IMR-90 (cell line): ENCODE data around the gene RMND1. TPM values are rescaled to one million over a fixed set of nuclear protein-coding genes. Genes with fewer than 3 reads are reported as not detected.

Experiments
- ATAC-seq: fragments of 200-7000 bp; cut with Tn5 transposase; 2 replicates; pipeline ENCODE4 v1.9.1; 2020; ENCODE audit warnings: low read depth, mild to moderate bottlenecking, moderate library complexity
- BruUV-seq: library from RNA; stranded (reverse); fragments of 400-500 nt; replicated peaks from 2 replicates; lab custom pipeline; 2021; lab: Mats Ljungman, UMichigan
- CTCF ChIA-PET: fragments of 300-600 bp; formaldehyde crosslinking; extraction: SDS; loops from one replicate; lab custom pipeline; 2021; ENCODE audit warnings: antibody characterized with exemption; lab: Yijun Ruan, JAX
- POLR2A ChIA-PET: fragments of 300-600 bp; sonication (Branson Sonifier 250); formaldehyde crosslinking; loops from one replicate; lab custom pipeline; 2022; ENCODE audit warnings: antibody characterized with exemption; ENCODE audit not compliant: unreplicated experiment; lab: Charles Lee
- DNase-seq: peaks from one replicate; pipeline ENCODE4 v3.0.0; 2013
- H2AFZ ChIP-seq: replicated peaks from 2 replicates; pipeline ENCODE3; 2013; ENCODE audit warnings: low read length, mild to moderate bottlenecking; ENCODE audit not compliant: poor library complexity
- H2AK5ac ChIP-seq: 2 replicates; pipeline ENCODE4 v1.6.1; 2013; ENCODE audit warnings: low read depth, low read length, inconsistent platforms
- H2AK9ac ChIP-seq: replicated peaks from 2 replicates; pipeline ENCODE3; 2013; ENCODE audit warnings: mild to moderate bottlenecking, low read depth, low read length, moderate library complexity; ENCODE audit not compliant: poor library complexity
- H2BK120ac ChIP-seq: 2 replicates; pipeline ENCODE4 v1.6.1; 2013; ENCODE audit warnings: low read depth, low read length, inconsistent platforms
- H2BK15ac ChIP-seq: 3 replicates; pipeline ENCODE4 v1.6.1; 2013; ENCODE audit warnings: low read depth, low read length, inconsistent platforms
- H2BK20ac ChIP-seq: 2 replicates; pipeline ENCODE4 v1.6.1; 2013; ENCODE audit warnings: low read depth, mild to moderate bottlenecking, inconsistent platforms, low read length, moderate library complexity
- H2BK5ac ChIP-seq: 2 replicates; pipeline ENCODE4 v1.6.1; 2013; ENCODE audit warnings: mild to moderate bottlenecking, low read depth, low read length, inconsistent platforms; ENCODE audit not compliant: poor library complexity, severe bottlenecking
- H3K14ac ChIP-seq: replicated peaks from 2 replicates; pipeline ENCODE4 v1.6.1; 2013; ENCODE audit warnings: low read depth, low read length, inconsistent platforms
- H3K18ac ChIP-seq: 2 replicates; pipeline ENCODE4 v1.6.1; 2013; ENCODE audit warnings: low read depth, low read length, control low read depth
- H3K23ac ChIP-seq: 2 replicates; pipeline ENCODE4 v1.6.1; 2013; ENCODE audit warnings: low read depth, low read length, inconsistent platforms
- H3K27ac ChIP-seq: 2 replicates; pipeline ENCODE4 v1.5.1; 2013; ENCODE audit warnings: mild to moderate bottlenecking, control low read depth, low read length; ENCODE audit not compliant: insufficient read depth
- H3K27me3 ChIP-seq: 2 replicates; pipeline ENCODE4 v1.6.1; 2013; ENCODE audit warnings: low read length; ENCODE audit not compliant: control insufficient read depth, insufficient read depth
- H3K36me3 ChIP-seq: 2 replicates; pipeline ENCODE4 v1.6.1; 2013; ENCODE audit warnings: low read length, mixed read lengths; ENCODE audit not compliant: control insufficient read depth, insufficient read depth
- H3K4ac ChIP-seq: 2 replicates; pipeline ENCODE4 v1.6.1; 2013; ENCODE audit warnings: low read depth, low read length, inconsistent platforms
- H3K4me1 ChIP-seq: 2 replicates; pipeline ENCODE4 v1.6.1; 2013; ENCODE audit warnings: low read length, mixed read lengths; ENCODE audit not compliant: control insufficient read depth, insufficient read depth
- H3K4me2 ChIP-seq: 2 replicates; pipeline ENCODE4 v1.6.1; 2013; ENCODE audit warnings: low read depth, mild to moderate bottlenecking, control low read depth, low read length, moderate library complexity
- H3K4me3 ChIP-seq: 2 replicates; pipeline ENCODE4 v1.5.1; 2013; ENCODE audit warnings: low read depth, mild to moderate bottlenecking, control low read depth, low read length, moderate library complexity; ENCODE audit not compliant: insufficient read depth
- H3K56ac ChIP-seq: 2 replicates; pipeline ENCODE4 v1.6.1; 2013; ENCODE audit warnings: low read length, inconsistent platforms; ENCODE audit not compliant: insufficient read depth; ENCODE audit errors: extremely low read depth
- H3K79me1 ChIP-seq, 2 experiments: 2 replicates each; pipeline ENCODE4 v1.6.1; 2013; ENCODE audit warnings: low read length in 2 of 2, inconsistent platforms in 1 of 2, low read depth in 1 of 2
- H3K9ac ChIP-seq: 2 replicates; pipeline ENCODE4 v1.6.1; 2013; ENCODE audit warnings: low read depth, low read length, control low read depth
- H3K9me1 ChIP-seq: 2 replicates; pipeline ENCODE4 v1.6.1; 2013; ENCODE audit warnings: low read length, inconsistent platforms; ENCODE audit not compliant: insufficient read depth
- H3K9me3 ChIP-seq: 2 replicates; pipeline ENCODE4 v1.6.1; 2013; ENCODE audit warnings: low read length; ENCODE audit not compliant: control insufficient read depth, insufficient read depth
- H4K20me1 ChIP-seq: 2 replicates; pipeline ENCODE4 v1.6.1; 2013; ENCODE audit warnings: low read length, inconsistent platforms; ENCODE audit not compliant: insufficient read depth
- H4K5ac ChIP-seq: 2 replicates; pipeline ENCODE4 v1.6.1; 2013; ENCODE audit warnings: mild to moderate bottlenecking, low read depth, low read length, control low read depth
- H4K8ac ChIP-seq, 2 experiments: 2 replicates each; pipeline ENCODE4 v1.6.1; 2013; ENCODE audit warnings: low read depth in 2 of 2, low read length in 2 of 2, control low read depth in 1 of 2, inconsistent platforms in 1 of 2
- H4K91ac ChIP-seq: 2 replicates; pipeline ENCODE4 v1.6.1; 2013; ENCODE audit warnings: low read depth, low read length, inconsistent platforms; ENCODE audit not compliant: insufficient read depth
- BHLHE40 ChIP-seq: fragments of 150-350 bp; IDR thresholded peaks from 2 replicates; pipeline ENCODE4 v1.6.1; 2016; ENCODE audit warnings: mild to moderate bottlenecking, low read depth, low read length
- CEBPB ChIP-seq: IDR thresholded peaks from 2 replicates; pipeline ENCODE4 v1.6.1; 2012; ENCODE audit warnings: low read depth, low read length, improper control_type of control experiment
- CHD1 ChIP-seq: IDR thresholded peaks from 2 replicates; pipeline ENCODE4 v1.6.1; 2012; ENCODE audit warnings: low read depth, low read length, improper control_type of control experiment
- CTCF ChIP-seq: conservative IDR thresholded peaks from 2 replicates; pipeline ENCODE4 v1.5.1; 2012; ENCODE audit warnings: mild to moderate bottlenecking, low read depth, low read length, improper control_type of control experiment
- ELK1 ChIP-seq: fragments of 150-350 bp; IDR thresholded peaks from 2 replicates; pipeline ENCODE4 v1.6.1; 2016; ENCODE audit warnings: low read depth, mild to moderate bottlenecking, low read length, moderate library complexity, borderline replicate concordance
- FOS ChIP-seq: fragments of 150-350 bp; IDR thresholded peaks from 2 replicates; pipeline ENCODE4 v1.6.1; 2016; ENCODE audit warnings: low read depth, low read length
- MAFK ChIP-seq: IDR thresholded peaks from 2 replicates; pipeline ENCODE4 v1.6.1; 2012; ENCODE audit warnings: low read depth, low read length, improper control_type of control experiment
- MAZ ChIP-seq: IDR thresholded peaks from 2 replicates; pipeline ENCODE4 v1.6.1; 2012; ENCODE audit warnings: low read depth, mild to moderate bottlenecking, low read length, improper control_type of control experiment, moderate library complexity, borderline replicate concordance
- MXI1 ChIP-seq: IDR thresholded peaks from 2 replicates; pipeline ENCODE4 v1.6.1; 2012; ENCODE audit warnings: low read depth, mild to moderate bottlenecking, low read length, moderate library complexity, borderline replicate concordance
- NFE2L2 ChIP-seq: fragments of 150-350 bp; IDR thresholded peaks from 2 replicates; pipeline ENCODE4 v1.6.1; 2016; ENCODE audit warnings: low read depth, mild to moderate bottlenecking, low read length
- POLR2A ChIP-seq: IDR thresholded peaks from 2 replicates; pipeline ENCODE4 v1.6.1; 2012; ENCODE audit warnings: mild to moderate bottlenecking, low read depth, low read length
- RAD21 ChIP-seq: IDR thresholded peaks from 2 replicates; pipeline ENCODE4 v1.6.1; 2012; ENCODE audit warnings: low read length, improper control_type of control experiment
- RCOR1 ChIP-seq: IDR thresholded peaks from 2 replicates; pipeline ENCODE4 v1.6.1; 2012; ENCODE audit warnings: mild to moderate bottlenecking, low read length, improper control_type of control experiment; ENCODE audit not compliant: insufficient replicate concordance
- RFX5 ChIP-seq: IDR thresholded peaks from 2 replicates; pipeline ENCODE4 v1.8.0; 2012; ENCODE audit warnings: low read depth, mild to moderate bottlenecking, low read length, moderate library complexity
- SMC3 ChIP-seq: fragments of 150-350 bp; IDR thresholded peaks from 2 replicates; pipeline ENCODE4 v1.6.1; 2016; ENCODE audit warnings: low read depth, mild to moderate bottlenecking, antibody characterized with exemption, low read length, moderate library complexity
- USF2 ChIP-seq: fragments of 150-350 bp; IDR thresholded peaks from 2 replicates; pipeline ENCODE4 v1.6.1; 2017; ENCODE audit warnings: mild to moderate bottlenecking, antibody characterized with exemption, low read length, low read depth
- WGBS, 2 experiments: methylation state at CpG; one replicate each; pipeline versions ENCODE4 v1.1.5 to v1.1.7; 2013; ENCODE audit warnings: missing lambda C conversion rate in 2 of 2; ENCODE audit not compliant: insufficient read length in 1 of 2; ENCODE audit errors: extremely low coverage in 2 of 2; 5-methylcytosine and 5-hydroxymethylcytosine counted together
- dilution Hi-C: fragments of 300-500 bp; cut with HindIII; formaldehyde crosslinking; loops from one replicate; pipeline ENCODE4 v1.14.3; 2018; ENCODE audit warnings: low sequenced_read_pairs; ENCODE audit not compliant: unreplicated experiment
- in situ Hi-C: fragments of 300-500 bp; cut with MboI; formaldehyde crosslinking; loops from 3 replicates; pipeline ENCODE4 v1.14.3; 2019; ENCODE audit warnings: low sequenced_read_pairs, inconsistent platforms, mixed read lengths
- intact Hi-C: fragments of 100-400 bp; cut with micrococcal nuclease; formaldehyde crosslinking; loops from 2 replicates; pipeline ENCODE4 v1.10.0; 2022
- polyA plus RNA-seq, 3 experiments: library from polyadenylated mRNA; depleted of rRNA; stranded (reverse); fragments of >200 nt; gene quantifications; 2 replicates each; pipeline ENCODE4 v1.2.3, GENCODE V29; 2012; ENCODE audit warnings: low replicate concordance in 1 of 3
- total RNA-seq: library from RNA; depleted of rRNA; stranded (reverse); fragments of >200 nt; gene quantifications from 2 replicates; pipeline ENCODE4 v1.2.3, GENCODE V29; 2012

Gene RMND1
- total and polyA plus RNA-seq, 2 of the 4 experiments (the other 2 are of a cell fraction): 13.1 to 24.6 TPM

- TF ChIP-seq POLR2A (no peak), CEBPB (no peak), FOS (no peak), BHLHE40 (no peak), CTCF (no peak), MAZ (no peak), CHD1 (no peak), RCOR1 (no peak), MXI1 (no peak), USF2 (no peak), MAFK (no peak), RFX5 (no peak), NFE2L2 (no peak), ELK1 (no peak), SMC3 (no peak), RAD21 (no peak)
- Histone ChIP-seq H3K14ac (peak overlapping the region; percentile 44; the same call in 1 of the 2 replicates), H3K23ac (0 out of 2 replicates have a peak overlapping the region, but pooled peaks have one; percentile 3), H3K56ac (peak overlapping the region; percentile 71; the same call in 1 of the 2 replicates), H4K91ac (no peak overlapping the region), H4K5ac (no peak overlapping the region), H3K4me3 (peak overlapping the region; percentile 88; the same call in 1 of the 2 replicates), H2BK15ac (no peak overlapping the region), H3K18ac (no peak overlapping the region), H2BK120ac (no peak overlapping the region), H3K4me1 (peaks cover 5% of the 10 kb centered on the region), H3K27ac (no peak overlapping the region), H2BK20ac (no peak overlapping the region), H4K8ac (no peak overlapping the region), H3K9me1 (0 out of 2 replicates have a peak, but pooled peaks cover 13% of the 10 kb centered on the region), H2BK5ac (no peak overlapping the region), H3K9ac (peak overlapping the region; percentile 20), H3K4ac (no peak overlapping the region), H3K79me1 (peaks cover 11 to 46% of the 10 kb centered on the region in 2 experiments), H2AFZ (no peak overlapping the region), H3K36me3 (peaks cover 2% of the 10 kb centered on the region; the same call in 1 of the 2 replicates), H4K20me1 (peaks cover 55% of the 10 kb centered on the region), H3K4me2 (peak overlapping the region; percentile 96), H2AK9ac (no peak overlapping the region), H2AK5ac (no peak overlapping the region), H3K27me3 (no peaks in the 10 kb centered on the region), H3K9me3 (no peaks in the 10 kb centered on the region)
- POLR2A ChIA-PET: no interaction called here
- in situ Hi-C loops: no loop called here
- dilution Hi-C loops: no loop called here
- DNase-seq (no peak), ATAC-seq (no peak)
- intact Hi-C loops: loop anchor here (5.0 kb wide), 2 partner anchors 500 to 705 kb away; no protein-coding TSS in a partner anchor
- CTCF ChIA-PET: no interaction called here
- no CpG with 5 or more reads among the region's 3 CpGs for WGBS, 2 experiments
- BruUV-seq: no TSS peak
Measured at GRCh38 chr6:151392427-151392826, 59.5 kb downstream of the RMND1 start.
